GM12878 (cell line): ENCODE results near the gene ZCCHC4. TPM values are rescaled to one million over a fixed set of nuclear protein-coding genes. Genes with fewer than 3 reads are reported as not detected.

Experiments used
- ATAC-seq: fragments of 200-7000 bp; cut with Tn5 transposase; 3 replicates; pipeline ENCODE4 v1.9.1; 2020; ENCODE audit warnings: mild to moderate bottlenecking, moderate library complexity
- BruUV-seq: library from RNA; stranded (reverse); fragments of 400-500 nt; replicated peaks from 2 replicates; lab custom pipeline; 2021; lab: Mats Ljungman, UMichigan
- CTCF ChIA-PET: fragments of 300-600 bp; sonication (Branson Sonifier 250); formaldehyde crosslinking; extraction: SDS; loops from one replicate; lab custom pipeline; 2021; ENCODE audit warnings: inconsistent platforms; lab: Yijun Ruan, JAX
- POLR2A ChIA-PET: fragments of 350-600 bp; formaldehyde crosslinking; extraction: SDS; loops from one replicate; lab custom pipeline; 2021; ENCODE audit warnings: inconsistent platforms; lab: Charles Lee
- RAD21 ChIA-PET: fragments of 300-600 bp; sonication (Branson Sonifier 250); formaldehyde crosslinking; loops from one replicate; lab custom pipeline; 2023; ENCODE audit warnings: antibody characterized with exemption; ENCODE audit not compliant: unreplicated experiment; lab: Charles Lee
- SMC1A ChIA-PET: fragments of 300-600 bp; sonication (Branson Sonifier 250); formaldehyde crosslinking; loops from one replicate; lab custom pipeline; 2023; ENCODE audit not compliant: unreplicated experiment, uncharacterized antibody; lab: Charles Lee
- DNase-seq: peaks from one replicate; pipeline ENCODE4 v3.0.0-alpha.2; 2011; ENCODE audit warnings: low read depth, low spot score
- FAIRE-seq: peaks from 3 replicates; lab custom pipeline; 2011; peaks lifted over from hg19 to GRCh38; lab: Jason Lieb, UNC
- H2AFZ ChIP-seq: 2 replicates; pipeline ENCODE4 v1.6.0; 2011; ENCODE audit warnings: low read depth, low read length, control low read depth; ENCODE audit not compliant: control insufficient read depth
- H3K27ac ChIP-seq: 2 replicates; pipeline ENCODE4 v1.5.1; 2011; ENCODE audit warnings: control low read depth; ENCODE audit not compliant: control insufficient read depth, insufficient read depth
- H3K27me3 ChIP-seq, 2 experiments: replicated peaks in 1 of 2; 2 replicates each; pipeline versions ENCODE4 v1.6.0 to v1.6.1; 2011; ENCODE audit warnings: low read length in 1 of 2; ENCODE audit not compliant: control insufficient read depth in 2 of 2, insufficient read depth in 2 of 2
- H3K36me3 ChIP-seq, 2 experiments: 2 replicates each; pipeline ENCODE4 v1.5.1; 2011; ENCODE audit warnings: low read length in 1 of 2; ENCODE audit not compliant: control insufficient read depth in 2 of 2, insufficient read depth in 2 of 2
- H3K4me1 ChIP-seq: 2 replicates; pipeline ENCODE4 v1.6.1; 2011; ENCODE audit warnings: mild to moderate bottlenecking, low read length, moderate library complexity, mixed read lengths; ENCODE audit not compliant: control insufficient read depth, insufficient read depth
- H3K4me2 ChIP-seq: 2 replicates; pipeline ENCODE4 v1.6.0; 2011; ENCODE audit warnings: control low read depth; ENCODE audit not compliant: control insufficient read depth, insufficient read depth
- H3K4me3 ChIP-seq: fragments of 200-600 bp; sonication (generic); 2 replicates; pipeline ENCODE4 v1.5.1; 2016
- H3K79me2 ChIP-seq: 2 replicates; pipeline ENCODE4 v1.6.0; 2011; ENCODE audit warnings: low read length; ENCODE audit not compliant: control insufficient read depth, insufficient read depth
- H3K9ac ChIP-seq: 2 replicates; pipeline ENCODE4 v1.8.0; 2011; ENCODE audit warnings: low read length, control low read depth, mixed read lengths; ENCODE audit not compliant: control insufficient read depth, insufficient read depth
- H3K9me3 ChIP-seq: replicated peaks from 3 replicates; pipeline ENCODE4 v1.5.1; 2011; ENCODE audit warnings: mild to moderate bottlenecking, low read length; ENCODE audit not compliant: control insufficient read depth, insufficient read depth
- H4K20me1 ChIP-seq: 2 replicates; pipeline ENCODE4 v1.6.0; 2011; ENCODE audit not compliant: control insufficient read depth, insufficient read depth
- E4F1 ChIP-seq: fragments of 450-650 bp; IDR thresholded peaks from 2 replicates; pipeline ENCODE4 v1.6.1; 2018; ENCODE audit warnings: borderline replicate concordance, mild to moderate bottlenecking; ENCODE audit not compliant: partially characterized antibody
- EED ChIP-seq: sonication (generic); IDR thresholded peaks from 2 replicates; pipeline ENCODE4 v1.6.1; 2016; ENCODE audit warnings: antibody characterized with exemption, low read depth
- FOXK2 ChIP-seq: fragments of 450-650 bp; IDR thresholded peaks from 2 replicates; pipeline ENCODE4 v1.6.1; 2017; ENCODE audit warnings: mild to moderate bottlenecking, moderate library complexity
- HDAC2 ChIP-seq: fragments of 200-600 bp; sonication (generic); IDR thresholded peaks from 2 replicates; pipeline ENCODE4 v1.6.1; 2017
- NFYA ChIP-seq: IDR thresholded peaks from 2 replicates; pipeline ENCODE4 v1.6.1; 2011; ENCODE audit warnings: low read depth, mild to moderate bottlenecking, low read length, improper control_type of control experiment, borderline replicate concordance
- RAD51 ChIP-seq: fragments of 450-650 bp; IDR thresholded peaks from 2 replicates; pipeline ENCODE4 v1.6.1; 2016; ENCODE audit warnings: moderate library complexity, mild to moderate bottlenecking, inconsistent platforms
- RBBP5 ChIP-seq: fragments of 200-600 bp; sonication (generic); conservative IDR thresholded peaks from 2 replicates; pipeline ENCODE4 v1.6.1; 2016
- SIN3A ChIP-seq: IDR thresholded peaks from 2 replicates; pipeline ENCODE4 v1.6.1; 2012; ENCODE audit warnings: low read depth, low read length, improper control_type of control experiment
- SMARCA5 ChIP-seq: fragments of 450-650 bp; IDR thresholded peaks from 2 replicates; pipeline ENCODE4 v1.6.1; 2017; ENCODE audit warnings: mild to moderate bottlenecking
- SPI1 ChIP-seq: IDR thresholded peaks from 2 replicates; pipeline ENCODE4 v1.6.1; 2011; ENCODE audit warnings: low read depth, mild to moderate bottlenecking, low read length, moderate library complexity, borderline replicate concordance; ENCODE audit not compliant: insufficient read depth
- TAF1 ChIP-seq: IDR thresholded peaks from 2 replicates; pipeline ENCODE4 v1.6.1; 2011; ENCODE audit warnings: mild to moderate bottlenecking, low read depth, low read length, borderline replicate concordance
- USF1 ChIP-seq: IDR thresholded peaks from 2 replicates; pipeline ENCODE4 v1.6.1; 2011; ENCODE audit warnings: borderline replicate concordance, low read depth, mild to moderate bottlenecking, moderate library complexity, mixed read lengths, low read length; ENCODE audit not compliant: insufficient read depth; ENCODE audit errors: extremely low read length
- ZNF24 ChIP-seq: fragments of 450-650 bp; IDR thresholded peaks from 2 replicates; pipeline ENCODE4 v1.6.1; 2017; ENCODE audit warnings: antibody characterized with exemption, mild to moderate bottlenecking
- WGBS: methylation state at CpG from one replicate; pipeline ENCODE4 v1.1.6; 2016; ENCODE audit warnings: low lambda C conversion rate; ENCODE audit not compliant: insufficient replicate concordance, insufficient coverage; ENCODE audit errors: missing lambda C conversion rate; 5-methylcytosine and 5-hydroxymethylcytosine counted together
- in situ Hi-C: fragments of 300-500 bp; cut with MboI; formaldehyde crosslinking; loops from 9 replicates; pipeline ENCODE4 v1.14.3; 2018; ENCODE audit warnings: mixed read lengths
- intact Hi-C: fragments of 100-400 bp; cut with micrococcal nuclease; formaldehyde crosslinking; loops from one replicate; pipeline ENCODE4 v1.14.2; 2022; ENCODE audit not compliant: unreplicated experiment
- polyA plus RNA-seq, 11 experiments: library from polyadenylated mRNA; depleted of rRNA in 4 of 11; unstranded in 6 of 11; stranded (reverse) in 5 of 11; fragments of >200 nt; fragmentation: Nextera tagmentation in 4 of 11; fragmentation: Illumina TruSeq in 1 of 11; extraction: Ambion mirVana in 4 of 11; extraction: Trizol in 1 of 11; gene quantifications; 1 replicate in 1 of 11; 2 replicates in 10 of 11; pipeline versions ENCODE4 v1.2.1 to v1.2.3, GENCODE V29; 2011 to 2016; ENCODE audit warnings: inconsistent platforms in 2 of 11, missing spikeins in 2 of 11, low read depth in 1 of 11
- total RNA-seq, 4 experiments: library from RNA; depleted of rRNA in 3 of 4; stranded (reverse); fragments of >200 nt in 3 of 4; fragmentation: Illumina TruSeq in 1 of 4; extraction: Trizol in 1 of 4; gene quantifications; 2 replicates each; pipeline versions ENCODE4 v1.2.1 to v1.2.3, GENCODE V29; 2013 to 2021

ZCCHC4 gene
- total and polyA plus RNA-seq, 10 of the 15 experiments (the other 5 are each of a cell fraction or from before 2014, with no cell fraction given), result 3.2 to 17.7 (median 12.7) TPM

DNA sequence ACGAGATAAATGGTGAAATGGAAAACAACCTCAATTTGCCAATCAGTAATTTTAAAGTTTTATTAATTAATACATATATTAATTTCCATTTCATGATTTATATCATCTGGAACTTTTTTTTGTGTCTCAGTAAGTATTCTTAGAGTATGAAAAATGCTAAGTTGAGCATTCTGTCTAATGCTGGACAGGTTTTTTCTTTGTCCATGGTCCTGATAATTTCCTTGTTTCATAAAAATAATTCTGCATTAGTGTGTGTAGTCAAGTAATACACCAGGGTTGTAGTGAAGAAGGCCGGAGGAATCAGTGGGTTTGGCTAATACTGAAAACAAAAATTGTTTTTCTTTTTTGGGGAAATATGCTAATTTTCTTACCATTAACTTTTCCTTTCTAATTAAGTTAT lies 74.4 kb downstream of the ZCCHC4 start (continued):
- no peak for TF ChIP-seq E4F1
- no peak for TF ChIP-seq FOXK2

DNA sequence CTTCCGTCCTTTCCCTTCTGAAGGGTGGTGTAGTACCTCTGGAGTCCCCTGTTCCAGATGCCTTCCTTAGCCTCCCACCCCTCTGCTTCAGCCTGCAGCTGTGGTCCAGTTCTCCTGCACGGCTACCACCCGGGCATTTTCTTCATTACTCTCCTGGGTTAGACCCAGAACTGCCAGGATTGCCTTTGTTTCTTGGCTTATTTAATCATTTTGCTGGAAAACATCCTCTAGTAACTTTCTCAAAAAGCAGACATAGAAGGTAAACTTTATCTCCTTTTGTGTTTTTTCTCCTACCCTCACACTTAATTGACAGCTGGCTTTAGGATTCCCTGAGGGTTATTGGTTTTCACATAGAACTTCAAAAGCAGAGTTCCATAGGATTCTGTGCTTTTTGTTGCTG lies 84.7 kb downstream of the ZCCHC4 start:
- ChIA-PET POLR2A (interaction anchor here (0.6 kb wide), 1 partner anchor 162 kb away, joined by 3 read pairs; no protein-coding TSS in a partner anchor), SMC1A (no interaction called here)
- DNase-seq (no peak), ATAC-seq (no peak), FAIRE-seq (no peak)
- H3K4me2 ChIP-seq, result no peak overlapping the region
- H3K9me3 ChIP-seq, result no peaks in the 10 kb centered on the region; the same call in 2 of the 3 replicates
- no peaks in the 10 kb centered on the region for H3K4me1 ChIP-seq
- H2AFZ ChIP-seq, result no peak overlapping the region
- H4K20me1 ChIP-seq, result no peaks in the 10 kb centered on the region
- no TSS peak for BruUV-seq
- no peak overlapping the region for H3K27ac ChIP-seq
- H3K9ac ChIP-seq, result no peak overlapping the region
- H3K27me3 ChIP-seq, result no peaks in the 10 kb centered on the region
- TF ChIP-seq RBBP5, result no peak
- TF ChIP-seq TAF1, result no peak
- no peak for TF ChIP-seq RAD51
- TF ChIP-seq HDAC2, result no peak
- no peak for TF ChIP-seq EED
- no peak for TF ChIP-seq ZNF24
- TF ChIP-seq USF1, result no peak
- TF ChIP-seq NFYA, result no peak
- no peak for TF ChIP-seq SIN3A
- no peak for TF ChIP-seq SMARCA5
- no peak for TF ChIP-seq SPI1
- TF ChIP-seq, all 136 proteins: peak for 0
- Histone ChIP-seq H3K4me3 (no peak overlapping the region), H3K79me2 (no peaks in the 10 kb centered on the region), H3K36me3 (peaks cover 8 to 25% of the 10 kb centered on the region in 2 experiments)
- in situ Hi-C loops (loop anchor here (25.0 kb wide), 1 partner anchor 835 kb away; no protein-coding TSS in a partner anchor), intact Hi-C loops (no loop called here)
- WGBS, result 93% methylated on average over 3 of the region's 3 CpGs
- RAD21 ChIA-PET, result no interaction called here
- CTCF ChIA-PET, result no interaction called here
